GM23338 (cell line): ENCODE measurements around the gene CTAGE9. TPM values are rescaled to one million over a fixed set of nuclear protein-coding genes. Genes with fewer than 3 reads are reported as not detected.

ENCODE experiments used
- ATAC-seq: fragments of 200-7000 bp; cut with Tn5 transposase; 3 replicates; pipeline ENCODE4 v1.9.1; 2020
- DNase-seq: peaks from one replicate; pipeline ENCODE4 v3.0.0-alpha.2; 2015; ENCODE audit warnings: low spot score
- H2AFZ ChIP-seq: fragments of 200-600 bp; sonication (generic); 2 replicates; pipeline ENCODE4 v1.8.0; 2016; ENCODE audit warnings: antibody characterized with exemption, mild to moderate bottlenecking, moderate library complexity
- H3F3A ChIP-seq: fragments of 200-600 bp; sonication (generic); replicated peaks from 2 replicates; pipeline ENCODE4 v1.8.0; 2017; ENCODE audit warnings: antibody characterized with exemption, mixed run types, low read depth
- H3K27ac ChIP-seq: fragments of 200-600 bp; sonication (generic); 2 replicates; pipeline ENCODE4 v1.6.1; 2016; ENCODE audit warnings: low read depth
- H3K27me3 ChIP-seq: fragments of 200-600 bp; sonication (generic); 2 replicates; pipeline ENCODE4 v1.8.0; 2016; ENCODE audit warnings: mild to moderate bottlenecking, mixed run types, moderate library complexity; ENCODE audit not compliant: insufficient read depth
- H3K36me3 ChIP-seq: fragments of 200-600 bp; sonication (generic); 2 replicates; pipeline ENCODE4 v1.8.0; 2016; ENCODE audit warnings: mild to moderate bottlenecking; ENCODE audit not compliant: insufficient read depth
- H3K4me1 ChIP-seq: fragments of 200-600 bp; sonication (generic); 2 replicates; pipeline ENCODE4 v1.8.0; 2016; ENCODE audit warnings: mild to moderate bottlenecking, moderate library complexity; ENCODE audit not compliant: insufficient read depth
- H3K4me2 ChIP-seq: fragments of 200-600 bp; sonication (generic); 2 replicates; pipeline ENCODE4 v1.7.1; 2017; ENCODE audit warnings: mixed run types
- H3K4me3 ChIP-seq: fragments of 200-600 bp; sonication (generic); 2 replicates; pipeline ENCODE4 v1.6.1; 2016; ENCODE audit warnings: mixed run types
- H3K79me2 ChIP-seq: fragments of 200-600 bp; sonication (generic); replicated peaks from 2 replicates; pipeline ENCODE4 v1.8.0; 2017; ENCODE audit warnings: mild to moderate bottlenecking; ENCODE audit not compliant: insufficient read depth
- H3K9me2 ChIP-seq: fragments of 200-600 bp; sonication (generic); 2 replicates; pipeline ENCODE4 v1.8.0; 2017; ENCODE audit not compliant: insufficient read depth
- H4K20me1 ChIP-seq: fragments of 200-600 bp; sonication (generic); replicated peaks from 2 replicates; pipeline ENCODE4 v1.8.0; 2017; ENCODE audit warnings: mild to moderate bottlenecking; ENCODE audit not compliant: insufficient read depth
- H3K27ac Mint-ChIP-seq: 2 replicates; pipeline ENCODE4 v1.8.0; 2020; ENCODE audit warnings: inconsistent platforms, mild to moderate bottlenecking, moderate library complexity, mixed read lengths
- H3K27me3 Mint-ChIP-seq: 3 replicates; pipeline ENCODE4 v1.8.0; 2022; ENCODE audit warnings: low read depth, mild to moderate bottlenecking, moderate library complexity, mixed read lengths, inconsistent platforms; ENCODE audit not compliant: insufficient read depth, poor library complexity
- H3K36me3 Mint-ChIP-seq: 3 replicates; pipeline ENCODE4 v1.8.0; 2021; ENCODE audit warnings: low read depth, mild to moderate bottlenecking, inconsistent platforms, moderate library complexity, mixed read lengths
- H3K4me1 Mint-ChIP-seq: 3 replicates; pipeline ENCODE4 v1.8.0; 2020; ENCODE audit warnings: mild to moderate bottlenecking, inconsistent platforms, mixed read lengths
- H3K4me3 Mint-ChIP-seq: 3 replicates; pipeline ENCODE4 v1.8.0; 2021; ENCODE audit warnings: moderate library complexity, mild to moderate bottlenecking, inconsistent platforms, mixed read lengths
- H3K9me3 Mint-ChIP-seq: 3 replicates; pipeline ENCODE4 v1.8.0; 2020; ENCODE audit warnings: moderate library complexity, mild to moderate bottlenecking, inconsistent platforms, mixed read lengths
- CREB1 ChIP-seq: fragments of 250-450 bp; sonication (Bioruptor Pico); IDR thresholded peaks from 2 replicates; pipeline ENCODE4 v1.5.0; 2020; ENCODE audit warnings: low read depth, mild to moderate bottlenecking, moderate library complexity
- CTCF ChIP-seq, 2 experiments: fragments of 200-600 bp in 1 of 2; sonication (generic) in 1 of 2; conservative IDR thresholded peaks; 2 replicates each; pipeline versions ENCODE4 v1.5.1 to v1.6.1; 2016 to 2017; ENCODE audit warnings: antibody characterized with exemption in 2 of 2, low read depth in 2 of 2, mild to moderate bottlenecking in 2 of 2, moderate library complexity in 1 of 2
- EZH2phosphoT487 ChIP-seq: fragments of 200-600 bp; sonication (generic); IDR thresholded peaks from one replicate; pipeline ENCODE4 v1.8.1; 2018; ENCODE audit warnings: antibody characterized with exemption; ENCODE audit not compliant: unreplicated experiment
- JUNB ChIP-seq: IDR thresholded peaks from one replicate; pipeline ENCODE4 v1.6.1; 2016; ENCODE audit warnings: antibody characterized with exemption; ENCODE audit not compliant: unreplicated experiment
- REST ChIP-seq: IDR thresholded peaks from one replicate; pipeline ENCODE4 v1.6.1; 2018; ENCODE audit warnings: antibody characterized with exemption; ENCODE audit not compliant: unreplicated experiment
- ZNF114 ChIP-seq: fragments of 250-450 bp; sonication (Bioruptor Pico); IDR thresholded peaks from 2 replicates; pipeline ENCODE4 v1.5.0; 2020; ENCODE audit warnings: mild to moderate bottlenecking, moderate library complexity
- polyA plus RNA-seq: library from polyadenylated mRNA; unstranded; fragments of >200 nt; fragmentation: Nextera tagmentation; extraction: Ambion mirVana; gene quantifications from 2 replicates; pipeline ENCODE4 v1.2.1, GENCODE V29; 2016
- total RNA-seq: library from RNA; depleted of rRNA; stranded (reverse); fragments of >200 nt; shearing (Covaris generic); gene quantifications from 2 replicates; pipeline ENCODE4 v1.2.3, GENCODE V29; 2014

CTAGE9 gene
- total and polyA plus RNA-seq, 2 experiments from 2014 or later, result 0.10 to 0.13 TPM

- no peaks in the 10 kb centered on the region; the same call in 2 of the 3 replicates for H3K9me3 Mint-ChIP-seq
These were observed 44.1 kb upstream of the CTAGE9 start for GRCh38 chr6:131754715-131755567.

More at GRCh38 chr6:131754715-131755567, 44.1 kb upstream of the CTAGE9 start:
- H3F3A ChIP-seq, result no peaks in the 10 kb centered on the region
- TF ChIP-seq JUNB (no peak), ZNF114 (CRISPR knock-in tag) (no peak), EZH2phosphoT487 (no peak), REST (no peak), CREB1 (CRISPR knock-in tag) (no peak), CTCF (conservative IDR thresholded peaks at IDR 0.05; ENCODE audit: low read depth in 2 of 2) (no peak)
- H3K36me3 ChIP-seq, result no peaks in the 10 kb centered on the region
- Mint-ChIP-seq H3K4me3 (no peak overlapping the region), H3K36me3 (no peaks in the 10 kb centered on the region), H3K4me1 (no peaks in the 10 kb centered on the region), H3K27ac (no peak overlapping the region), H3K27me3 (peaks cover 2% of the 10 kb centered on the region)
- no peak overlapping the region for H3K27ac ChIP-seq
- no peak overlapping the region for H3K4me2 ChIP-seq
- no peaks in the 10 kb centered on the region for H3K9me2 ChIP-seq
- no peak for DNase-seq
- no peak for ATAC-seq
- H3K27me3 ChIP-seq, result no peaks in the 10 kb centered on the region
- no peaks in the 10 kb centered on the region for H4K20me1 ChIP-seq
- no peak overlapping the region for H3K4me3 ChIP-seq
- peak overlapping the region; percentile 53; the same call in 1 of the 2 replicates for H2AFZ ChIP-seq
- no peaks in the 10 kb centered on the region for H3K79me2 ChIP-seq
- H3K4me1 ChIP-seq, result no peaks in the 10 kb centered on the region
